GM12878 (cell line): ENCODE measurements around the gene EED. TPM values are rescaled to one million over a fixed set of nuclear protein-coding genes. Genes with fewer than 3 reads are reported as not detected.

Source experiments
- ATAC-seq: fragments of 200-7000 bp; cut with Tn5 transposase; 3 replicates; pipeline ENCODE4 v1.9.1; 2020; ENCODE audit warnings: mild to moderate bottlenecking, moderate library complexity
- BruUV-seq: library from RNA; stranded (reverse); fragments of 400-500 nt; replicated peaks from 2 replicates; lab custom pipeline; 2021; lab: Mats Ljungman, UMichigan
- CTCF ChIA-PET: fragments of 300-600 bp; sonication (Branson Sonifier 250); formaldehyde crosslinking; extraction: SDS; loops from one replicate; lab custom pipeline; 2021; ENCODE audit warnings: inconsistent platforms; lab: Yijun Ruan, JAX
- POLR2A ChIA-PET: fragments of 350-600 bp; formaldehyde crosslinking; extraction: SDS; loops from one replicate; lab custom pipeline; 2021; ENCODE audit warnings: inconsistent platforms; lab: Charles Lee
- RAD21 ChIA-PET: fragments of 300-600 bp; sonication (Branson Sonifier 250); formaldehyde crosslinking; loops from one replicate; lab custom pipeline; 2023; ENCODE audit warnings: antibody characterized with exemption; ENCODE audit not compliant: unreplicated experiment; lab: Charles Lee
- SMC1A ChIA-PET: fragments of 300-600 bp; sonication (Branson Sonifier 250); formaldehyde crosslinking; loops from one replicate; lab custom pipeline; 2023; ENCODE audit not compliant: unreplicated experiment, uncharacterized antibody; lab: Charles Lee
- DNase-seq: peaks from one replicate; pipeline ENCODE4 v3.0.0-alpha.2; 2011; ENCODE audit warnings: low read depth, low spot score
- FAIRE-seq: peaks from 3 replicates; lab custom pipeline; 2011; peaks lifted over from hg19 to GRCh38; lab: Jason Lieb, UNC
- H2AFZ ChIP-seq: 2 replicates; pipeline ENCODE4 v1.6.0; 2011; ENCODE audit warnings: low read depth, low read length, control low read depth; ENCODE audit not compliant: control insufficient read depth
- H3K27ac ChIP-seq: 2 replicates; pipeline ENCODE4 v1.5.1; 2011; ENCODE audit warnings: control low read depth; ENCODE audit not compliant: control insufficient read depth, insufficient read depth
- H3K27me3 ChIP-seq, 2 experiments: replicated peaks in 1 of 2; 2 replicates each; pipeline versions ENCODE4 v1.6.0 to v1.6.1; 2011; ENCODE audit warnings: low read length in 1 of 2; ENCODE audit not compliant: control insufficient read depth in 2 of 2, insufficient read depth in 2 of 2
- H3K36me3 ChIP-seq, 2 experiments: 2 replicates each; pipeline ENCODE4 v1.5.1; 2011; ENCODE audit warnings: low read length in 1 of 2; ENCODE audit not compliant: control insufficient read depth in 2 of 2, insufficient read depth in 2 of 2
- H3K4me1 ChIP-seq: 2 replicates; pipeline ENCODE4 v1.6.1; 2011; ENCODE audit warnings: mild to moderate bottlenecking, low read length, moderate library complexity, mixed read lengths; ENCODE audit not compliant: control insufficient read depth, insufficient read depth
- H3K4me2 ChIP-seq: 2 replicates; pipeline ENCODE4 v1.6.0; 2011; ENCODE audit warnings: control low read depth; ENCODE audit not compliant: control insufficient read depth, insufficient read depth
- H3K4me3 ChIP-seq: fragments of 200-600 bp; sonication (generic); 2 replicates; pipeline ENCODE4 v1.5.1; 2016
- H3K79me2 ChIP-seq: 2 replicates; pipeline ENCODE4 v1.6.0; 2011; ENCODE audit warnings: low read length; ENCODE audit not compliant: control insufficient read depth, insufficient read depth
- H3K9ac ChIP-seq: 2 replicates; pipeline ENCODE4 v1.8.0; 2011; ENCODE audit warnings: low read length, control low read depth, mixed read lengths; ENCODE audit not compliant: control insufficient read depth, insufficient read depth
- H3K9me3 ChIP-seq: replicated peaks from 3 replicates; pipeline ENCODE4 v1.5.1; 2011; ENCODE audit warnings: mild to moderate bottlenecking, low read length; ENCODE audit not compliant: control insufficient read depth, insufficient read depth
- H4K20me1 ChIP-seq: 2 replicates; pipeline ENCODE4 v1.6.0; 2011; ENCODE audit not compliant: control insufficient read depth, insufficient read depth
- BMI1 ChIP-seq: fragments of 450-650 bp; IDR thresholded peaks from 2 replicates; pipeline ENCODE4 v1.6.1; 2016; ENCODE audit warnings: mild to moderate bottlenecking, moderate library complexity, borderline replicate concordance
- CHD2 ChIP-seq: IDR thresholded peaks from 2 replicates; pipeline ENCODE4 v1.6.1; 2011; ENCODE audit warnings: low read depth, low read length, improper control_type of control experiment, borderline replicate concordance
- MTA2 ChIP-seq: fragments of 450-650 bp; IDR thresholded peaks from 2 replicates; pipeline ENCODE4 v1.6.1; 2016; ENCODE audit warnings: low read depth, mild to moderate bottlenecking, moderate library complexity
- NR2F1 ChIP-seq: fragments of 450-650 bp; conservative IDR thresholded peaks from 2 replicates; pipeline ENCODE4 v1.6.1; 2017; ENCODE audit warnings: mild to moderate bottlenecking
- PML ChIP-seq: IDR thresholded peaks from 2 replicates; pipeline ENCODE4 v1.6.1; 2012; ENCODE audit warnings: low read length, inconsistent platforms
- POU2F2 ChIP-seq: IDR thresholded peaks from 3 replicates; pipeline ENCODE4 v1.6.1; 2011; ENCODE audit warnings: low read depth, mild to moderate bottlenecking, low read length, borderline replicate concordance
- RCOR1 ChIP-seq: conservative IDR thresholded peaks from 2 replicates; pipeline ENCODE4 v1.6.1; 2012; ENCODE audit warnings: low read depth, low read length, improper control_type of control experiment
- SUZ12 ChIP-seq: fragments of 200-600 bp; sonication (generic); IDR thresholded peaks from one replicate; pipeline ENCODE4 v1.6.1; 2018; ENCODE audit warnings: antibody characterized with exemption, mild to moderate bottlenecking; ENCODE audit not compliant: unreplicated experiment
- WGBS: methylation state at CpG from one replicate; pipeline ENCODE4 v1.1.6; 2016; ENCODE audit warnings: low lambda C conversion rate; ENCODE audit not compliant: insufficient replicate concordance, insufficient coverage; ENCODE audit errors: missing lambda C conversion rate; 5-methylcytosine and 5-hydroxymethylcytosine counted together
- in situ Hi-C: fragments of 300-500 bp; cut with MboI; formaldehyde crosslinking; loops from 9 replicates; pipeline ENCODE4 v1.14.3; 2018; ENCODE audit warnings: mixed read lengths
- intact Hi-C: fragments of 100-400 bp; cut with micrococcal nuclease; formaldehyde crosslinking; loops from one replicate; pipeline ENCODE4 v1.14.2; 2022; ENCODE audit not compliant: unreplicated experiment
- polyA plus RNA-seq, 11 experiments: library from polyadenylated mRNA; depleted of rRNA in 4 of 11; unstranded in 6 of 11; stranded (reverse) in 5 of 11; fragments of >200 nt; fragmentation: Nextera tagmentation in 4 of 11; fragmentation: Illumina TruSeq in 1 of 11; extraction: Ambion mirVana in 4 of 11; extraction: Trizol in 1 of 11; gene quantifications; 1 replicate in 1 of 11; 2 replicates in 10 of 11; pipeline versions ENCODE4 v1.2.1 to v1.2.3, GENCODE V29; 2011 to 2016; ENCODE audit warnings: inconsistent platforms in 2 of 11, missing spikeins in 2 of 11, low read depth in 1 of 11
- total RNA-seq, 4 experiments: library from RNA; depleted of rRNA in 3 of 4; stranded (reverse); fragments of >200 nt in 3 of 4; fragmentation: Illumina TruSeq in 1 of 4; extraction: Trizol in 1 of 4; gene quantifications; 2 replicates each; pipeline versions ENCODE4 v1.2.1 to v1.2.3, GENCODE V29; 2013 to 2021
- TF ChIP-seq, protein P1 (sequence below): fragments of 450-650 bp; IDR thresholded peaks from 2 replicates; pipeline ENCODE4 v1.6.1; 2018; ENCODE audit warnings: mild to moderate bottlenecking, low read depth, moderate library complexity; ENCODE audit not compliant: partially characterized antibody
- TF ChIP-seq, protein P2 (sequence below): fragments of 450-650 bp; conservative IDR thresholded peaks from 2 replicates; pipeline ENCODE4 v1.6.1; 2017; ENCODE audit warnings: mild to moderate bottlenecking, moderate library complexity

The EED gene
- total and polyA plus RNA-seq, 10 of the 15 experiments (the other 5 are each of a cell fraction or from before 2014, with no cell fraction given) = 41.5 to 140 (median 72.2) TPM

DNA sequence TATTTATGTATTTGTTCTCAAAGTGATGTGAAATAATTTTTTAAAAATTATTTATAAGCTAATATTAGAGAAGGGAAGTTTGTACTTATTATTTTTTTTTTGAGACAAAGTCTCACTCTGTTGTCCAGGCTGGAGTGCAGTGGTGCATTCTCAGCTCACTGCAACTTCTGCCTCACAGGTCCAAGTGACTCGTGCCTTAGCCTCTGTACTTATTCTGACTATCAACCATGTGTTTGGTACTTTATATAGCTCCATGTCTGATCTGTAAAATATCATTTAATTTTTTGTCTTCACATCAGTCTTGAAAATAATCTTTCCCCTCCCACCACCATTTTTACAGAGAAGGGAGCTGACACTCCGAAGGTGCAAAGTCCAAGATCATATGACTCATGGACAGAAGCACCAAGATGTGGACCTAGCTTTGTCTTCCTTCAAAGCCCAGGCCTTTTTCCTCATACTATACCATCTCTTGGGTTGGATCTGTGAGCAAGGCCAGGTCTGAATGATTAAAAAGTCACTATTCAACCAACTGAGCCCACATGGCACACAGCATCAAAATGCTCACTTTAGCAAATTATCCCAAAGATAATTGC is 32.4 kb upstream of the EED start:
- intact Hi-C loops (loop anchor here (5.0 to 10.0 kb wide), 2 partner anchors 95 to 357 kb away; partner anchors contain the start of gene CCDC83), in situ Hi-C loops (no loop called here)
- Histone ChIP-seq H2AFZ (no peak overlapping the region), H3K27ac (peak overlapping the region; percentile 59), H3K36me3 (no peaks in the 10 kb centered on the region), H3K79me2 (no peaks in the 10 kb centered on the region), H3K9ac (peak overlapping the region; percentile 20; the same call in 1 of the 2 replicates), H3K4me2 (peak overlapping the region; percentile 21), H3K27me3 (no peaks in the 10 kb centered on the region)
- DNase-seq (no peak), ATAC-seq (peak; percentile 19; the same call in 2 of the 3 replicates)
- SMC1A ChIA-PET = interaction anchor here (0.7 to 2.4 kb wide), 17 partner anchors 9 to 182 kb away, joined by 3 to 15 read pairs (median 4); partner anchors contain the start of gene PICALM
- WGBS = 77% methylated on average over 2 of the region's 2 CpGs
- TF ChIP-seq CHD2 (no peak), RCOR1 (0 out of 2 replicates have a peak, but pooled peaks have one; percentile 3), SUZ12 (no peak)
- TF ChIP-seq, all 136 proteins: peak for 1
- Histone ChIP-seq H3K4me3 (no peak overlapping the region), H3K4me1 (peaks cover 48% of the 10 kb centered on the region), H3K9me3 (no peaks in the 10 kb centered on the region; the same call in 2 of the 3 replicates), H4K20me1 (no peaks in the 10 kb centered on the region)
- ChIA-PET RAD21 (interaction anchor here (0.8 to 2.0 kb wide), 15 partner anchors 7 to 150 kb away, joined by 3 to 16 read pairs (median 4); partner anchors contain the start of gene EED), POLR2A (interaction anchor here (0.7 to 2.1 kb wide), 7 partner anchors 8 to 170 kb away, joined by 3 to 10 read pairs (median 3); partner anchors contain the start of gene PICALM), CTCF (interaction anchor here (0.8 to 4.1 kb wide), 7 partner anchors 8 to 170 kb away, joined by 3 to 18 read pairs (median 5); no protein-coding TSS in a partner anchor)
- no TSS peak for BruUV-seq
- FAIRE-seq = no peak

DNA sequence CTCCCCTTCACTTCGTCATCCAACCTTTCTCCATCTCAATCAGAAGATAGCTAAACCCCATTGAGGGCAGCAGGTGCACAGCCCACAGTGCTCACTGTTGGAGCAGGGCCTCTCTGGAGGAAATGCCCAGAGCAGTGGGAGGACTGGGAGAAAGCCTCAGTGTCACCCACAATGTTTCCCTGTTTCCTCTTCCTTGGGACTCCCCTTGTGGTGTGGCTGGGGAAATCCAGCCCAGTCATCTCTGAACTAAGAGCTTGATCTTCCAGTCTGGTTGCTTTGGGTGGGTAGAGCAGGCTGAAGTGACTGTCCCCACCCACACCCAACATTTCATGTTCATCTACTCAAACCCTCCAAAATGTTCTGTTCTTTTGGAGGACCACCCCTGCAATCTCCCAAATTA is 29.8 kb upstream of the EED start:
- RAD21 ChIA-PET = interaction anchor here (1.0 to 3.0 kb wide), 5 partner anchors 12 to 172 kb away, joined by 3 to 27 read pairs (median 12); no protein-coding TSS in a partner anchor
- SMC1A ChIA-PET = interaction anchor here (0.8 to 6.4 kb wide), 13 partner anchors 10 to 185 kb away, joined by 3 to 78 read pairs (median 4); partner anchors contain the start of gene PICALM
- no peaks in the 10 kb centered on the region for H4K20me1 ChIP-seq
- no peaks in the 10 kb centered on the region for H3K27me3 ChIP-seq
- no peak overlapping the region for H2AFZ ChIP-seq
- no peaks in the 10 kb centered on the region for H3K36me3 ChIP-seq
- H3K27ac ChIP-seq = peak overlapping the region; percentile 30
- H3K9ac ChIP-seq = no peak overlapping the region
- peak; percentile 35 for FAIRE-seq
- POLR2A ChIA-PET = interaction anchor here (1.3 kb wide), 1 partner anchor 32 kb away, joined by 4 read pairs; no protein-coding TSS in a partner anchor
- H3K79me2 ChIP-seq = no peaks in the 10 kb centered on the region
- in situ Hi-C loops = no loop called here
- H3K9me3 ChIP-seq = no peaks in the 10 kb centered on the region; the same call in 2 of the 3 replicates
- CTCF ChIA-PET = interaction anchor here (0.7 to 7.7 kb wide), 5 partner anchors 13 to 173 kb away, joined by 3 to 103 read pairs (median 5); partner anchors contain the start of gene PICALM
- ATAC-seq = peak; percentile 58
- H3K4me2 ChIP-seq = peak overlapping the region; percentile 45
- BruUV-seq = no TSS peak
- 0% methylated on average over 1 of the region's 1 CpG for WGBS
- peaks cover 67% of the 10 kb centered on the region for H3K4me1 ChIP-seq
- H3K4me3 ChIP-seq = no peak overlapping the region
- peak; percentile 91 for DNase-seq
- intact Hi-C loops = loop anchor here (5.0 to 10.0 kb wide), 3 partner anchors 97 to 360 kb away; partner anchors contain the start of gene CCDC83
- TF ChIP-seq, protein P1, sequence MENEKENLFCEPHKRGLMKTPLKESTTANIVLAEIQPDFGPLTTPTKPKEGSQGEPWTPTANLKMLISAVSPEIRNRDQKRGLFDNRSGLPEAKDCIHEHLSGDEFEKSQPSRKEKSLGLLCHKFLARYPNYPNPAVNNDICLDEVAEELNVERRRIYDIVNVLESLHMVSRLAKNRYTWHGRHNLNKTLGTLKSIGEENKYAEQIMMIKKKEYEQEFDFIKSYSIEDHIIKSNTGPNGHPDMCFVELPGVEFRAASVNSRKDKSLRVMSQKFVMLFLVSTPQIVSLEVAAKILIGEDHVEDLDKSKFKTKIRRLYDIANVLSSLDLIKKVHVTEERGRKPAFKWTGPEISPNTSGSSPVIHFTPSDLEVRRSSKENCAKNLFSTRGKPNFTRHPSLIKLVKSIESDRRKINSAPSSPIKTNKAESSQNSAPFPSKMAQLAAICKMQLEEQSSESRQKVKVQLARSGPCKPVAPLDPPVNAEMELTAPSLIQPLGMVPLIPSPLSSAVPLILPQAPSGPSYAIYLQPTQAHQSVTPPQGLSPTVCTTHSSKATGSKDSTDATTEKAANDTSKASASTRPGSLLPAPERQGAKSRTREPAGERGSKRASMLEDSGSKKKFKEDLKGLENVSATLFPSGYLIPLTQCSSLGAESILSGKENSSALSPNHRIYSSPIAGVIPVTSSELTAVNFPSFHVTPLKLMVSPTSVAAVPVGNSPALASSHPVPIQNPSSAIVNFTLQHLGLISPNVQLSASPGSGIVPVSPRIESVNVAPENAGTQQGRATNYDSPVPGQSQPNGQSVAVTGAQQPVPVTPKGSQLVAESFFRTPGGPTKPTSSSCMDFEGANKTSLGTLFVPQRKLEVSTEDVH = no peak
- peak; percentile 78; the same call in 1 of the 2 replicates for TF ChIP-seq PML
- peak; percentile 83 for TF ChIP-seq MTA2
- TF ChIP-seq NR2F1 = peak; percentile 70
- TF ChIP-seq BMI1 = peak; percentile 82
- TF ChIP-seq POU2F2 = peak; percentile 84; the same call in 1 of the 3 replicates
- TF ChIP-seq, protein P2, sequence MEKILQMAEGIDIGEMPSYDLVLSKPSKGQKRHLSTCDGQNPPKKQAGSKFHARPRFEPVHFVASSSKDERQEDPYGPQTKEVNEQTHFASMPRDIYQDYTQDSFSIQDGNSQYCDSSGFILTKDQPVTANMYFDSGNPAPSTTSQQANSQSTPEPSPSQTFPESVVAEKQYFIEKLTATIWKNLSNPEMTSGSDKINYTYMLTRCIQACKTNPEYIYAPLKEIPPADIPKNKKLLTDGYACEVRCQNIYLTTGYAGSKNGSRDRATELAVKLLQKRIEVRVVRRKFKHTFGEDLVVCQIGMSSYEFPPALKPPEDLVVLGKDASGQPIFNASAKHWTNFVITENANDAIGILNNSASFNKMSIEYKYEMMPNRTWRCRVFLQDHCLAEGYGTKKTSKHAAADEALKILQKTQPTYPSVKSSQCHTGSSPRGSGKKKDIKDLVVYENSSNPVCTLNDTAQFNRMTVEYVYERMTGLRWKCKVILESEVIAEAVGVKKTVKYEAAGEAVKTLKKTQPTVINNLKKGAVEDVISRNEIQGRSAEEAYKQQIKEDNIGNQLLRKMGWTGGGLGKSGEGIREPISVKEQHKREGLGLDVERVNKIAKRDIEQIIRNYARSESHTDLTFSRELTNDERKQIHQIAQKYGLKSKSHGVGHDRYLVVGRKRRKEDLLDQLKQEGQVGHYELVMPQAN = no peak
